Activated effector memory CD4-positive, alpha-beta T cell treated with Interleukin-2 at 50 U/mL for 16 hours (primary cell): Measurements from ENCODE around the gene PDP2.

Experiments
- DNase-seq: peaks from one replicate; pipeline ENCODE4 v3.0.0-alpha.2; 2020

PDP2 gene, protein sequence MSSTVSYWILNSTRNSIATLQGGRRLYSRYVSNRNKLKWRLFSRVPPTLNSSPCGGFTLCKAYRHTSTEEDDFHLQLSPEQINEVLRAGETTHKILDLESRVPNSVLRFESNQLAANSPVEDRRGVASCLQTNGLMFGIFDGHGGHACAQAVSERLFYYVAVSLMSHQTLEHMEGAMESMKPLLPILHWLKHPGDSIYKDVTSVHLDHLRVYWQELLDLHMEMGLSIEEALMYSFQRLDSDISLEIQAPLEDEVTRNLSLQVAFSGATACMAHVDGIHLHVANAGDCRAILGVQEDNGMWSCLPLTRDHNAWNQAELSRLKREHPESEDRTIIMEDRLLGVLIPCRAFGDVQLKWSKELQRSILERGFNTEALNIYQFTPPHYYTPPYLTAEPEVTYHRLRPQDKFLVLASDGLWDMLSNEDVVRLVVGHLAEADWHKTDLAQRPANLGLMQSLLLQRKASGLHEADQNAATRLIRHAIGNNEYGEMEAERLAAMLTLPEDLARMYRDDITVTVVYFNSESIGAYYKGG

DNA sequence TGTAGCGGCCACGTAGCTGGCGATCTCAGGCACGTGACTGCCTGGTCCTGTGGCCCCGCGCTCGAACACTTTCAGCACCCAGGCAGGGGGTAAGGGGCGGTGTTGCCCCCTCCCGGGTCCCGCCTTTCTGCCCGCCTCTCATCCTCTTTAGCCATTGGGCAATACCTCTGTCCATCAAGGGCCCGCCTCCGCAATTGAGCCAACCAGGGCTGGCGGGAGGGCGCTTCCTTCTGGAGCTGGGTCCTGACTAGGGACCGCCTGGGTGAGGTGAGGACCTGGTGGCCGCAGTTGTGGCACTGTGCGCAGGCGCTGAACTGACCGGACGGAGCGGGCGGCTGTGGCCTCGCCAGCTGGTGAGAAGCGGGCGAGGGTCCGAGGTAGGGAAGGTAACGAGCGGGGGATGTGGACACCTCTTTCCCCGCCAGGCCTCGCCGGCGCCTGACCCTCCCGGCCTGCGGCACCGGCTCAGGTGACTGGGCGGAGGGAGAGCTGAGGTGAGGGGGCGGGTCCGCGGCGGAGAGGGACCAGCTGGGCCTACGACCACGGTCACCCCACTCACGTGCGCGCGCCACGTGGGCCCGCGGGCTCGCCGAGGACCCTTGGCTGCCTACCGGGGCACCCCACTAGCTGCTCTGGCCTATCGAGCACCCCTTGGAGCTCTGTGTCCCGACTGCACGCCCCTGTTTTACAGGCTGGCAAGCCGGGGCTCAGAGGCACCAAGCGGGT lies at the start of gene PDP2:
PDP2 (plus strand) TSS at position 228 of the 726 bp plus-strand sequence. CDS start 3,770 bp downstream, outside the sequence.
- peak; percentile 83 for DNase-seq

DNA sequence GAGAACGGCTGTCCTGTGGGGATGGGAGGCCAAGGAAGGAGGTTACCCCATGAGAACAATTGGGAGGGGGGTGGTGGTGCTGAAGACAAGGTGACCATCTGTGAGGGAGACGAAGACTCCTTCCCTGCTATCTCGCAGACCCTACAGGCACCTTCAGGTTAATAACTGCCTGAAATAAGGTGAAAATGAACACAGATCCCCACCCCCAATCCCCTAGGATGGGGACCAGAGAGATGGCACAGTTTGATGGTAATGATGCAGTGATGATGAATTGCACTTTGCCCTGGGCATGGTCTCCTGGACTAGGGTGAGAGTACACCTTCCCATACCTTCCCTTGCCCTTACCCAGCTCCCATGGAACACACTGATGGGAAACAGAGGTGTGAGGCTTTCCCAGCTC lies 48.1 kb upstream of the PDP2 start:
- DNase-seq: no peak

DNA sequence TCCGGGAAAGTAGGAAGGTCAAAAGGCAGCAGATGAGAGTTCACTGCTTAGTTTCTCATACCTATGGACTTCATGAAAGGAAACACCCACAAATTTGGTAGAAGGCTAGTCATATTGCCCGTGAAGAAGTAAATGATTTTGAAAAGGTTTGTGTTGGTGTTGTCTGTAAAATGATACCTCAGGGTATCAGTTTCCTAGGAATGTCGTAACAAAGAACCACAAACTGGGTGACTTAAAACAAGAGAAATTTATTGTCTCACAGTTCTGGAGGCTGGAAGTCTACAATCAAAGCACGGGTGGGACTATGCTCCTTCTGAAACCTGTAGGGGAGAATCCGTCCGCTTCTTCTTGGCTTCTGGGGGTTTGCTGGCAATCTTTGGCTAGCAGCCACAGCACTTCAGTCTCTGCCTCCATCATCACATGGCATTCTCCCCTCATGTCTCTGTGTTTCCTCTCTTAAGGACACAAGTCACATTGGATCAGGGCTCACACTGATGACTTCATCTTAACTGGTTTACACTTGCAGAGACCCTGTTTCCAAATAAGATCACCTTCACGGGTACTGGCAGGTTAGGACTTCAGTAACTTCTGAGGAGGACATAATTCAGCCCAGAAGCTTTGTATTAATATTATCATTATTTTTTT lies 47.5 kb upstream of the PDP2 start:
- no peak for DNase-seq

DNA sequence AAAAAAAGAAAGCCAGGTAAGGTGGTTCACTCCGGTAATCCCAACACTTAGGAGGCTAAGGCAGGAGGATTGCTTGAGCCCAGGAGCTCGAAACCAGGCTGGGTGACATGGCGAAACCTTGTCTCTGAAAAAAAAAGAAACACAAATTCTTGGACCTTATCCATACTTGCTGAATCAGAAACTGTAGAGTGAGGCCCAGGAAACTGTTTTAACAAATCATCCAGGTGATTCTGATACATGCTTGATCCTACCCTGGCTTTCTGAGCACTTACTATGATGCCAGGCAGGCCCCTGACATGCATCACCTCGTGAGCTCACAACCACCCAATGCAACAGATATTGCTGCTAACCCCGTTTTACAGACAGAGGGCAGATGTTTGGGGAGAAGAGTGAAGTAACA lies 45.6 kb upstream of the PDP2 start:
- no peak for DNase-seq

DNA sequence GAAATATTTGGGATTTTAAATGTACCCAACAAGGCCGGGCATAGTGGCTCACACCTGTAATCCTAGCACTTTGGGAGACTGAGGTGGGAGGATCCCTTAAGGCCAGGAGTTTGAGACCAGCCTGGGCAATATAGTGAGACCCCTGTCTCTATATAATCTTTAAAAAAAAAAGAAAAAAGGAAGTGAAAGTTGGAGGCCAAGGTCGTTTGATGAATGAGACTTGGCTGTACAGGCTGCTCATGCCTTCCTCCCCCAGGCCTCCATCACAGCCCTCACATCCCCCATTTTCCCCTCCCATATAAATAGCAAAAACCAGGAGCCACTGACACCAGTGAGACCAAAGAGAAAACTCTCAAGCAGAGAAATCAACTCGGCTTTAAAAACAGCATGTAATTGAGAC lies 39.4 kb upstream of the PDP2 start:
- DNase-seq: no peak

DNA sequence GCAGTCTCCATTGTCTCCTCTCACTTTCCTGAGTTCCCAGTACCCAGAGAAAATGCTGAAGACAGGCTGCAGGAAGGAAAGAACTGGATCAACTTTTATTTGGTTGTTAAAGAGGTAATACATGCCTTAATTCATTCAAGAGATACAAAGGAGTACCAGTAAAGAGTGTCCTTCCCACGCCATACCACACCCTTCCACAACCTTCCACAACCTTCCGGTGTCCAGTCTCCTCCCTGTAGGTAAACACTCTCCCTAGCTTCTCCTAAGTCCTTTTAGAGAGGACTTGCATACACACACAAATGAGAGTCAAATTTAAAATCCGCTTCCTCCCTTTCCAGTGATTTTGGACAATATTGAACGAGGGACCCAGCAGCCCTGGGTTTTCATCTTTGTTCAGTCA lies 38.9 kb upstream of the PDP2 start:
- DNase-seq: no peak

DNA sequence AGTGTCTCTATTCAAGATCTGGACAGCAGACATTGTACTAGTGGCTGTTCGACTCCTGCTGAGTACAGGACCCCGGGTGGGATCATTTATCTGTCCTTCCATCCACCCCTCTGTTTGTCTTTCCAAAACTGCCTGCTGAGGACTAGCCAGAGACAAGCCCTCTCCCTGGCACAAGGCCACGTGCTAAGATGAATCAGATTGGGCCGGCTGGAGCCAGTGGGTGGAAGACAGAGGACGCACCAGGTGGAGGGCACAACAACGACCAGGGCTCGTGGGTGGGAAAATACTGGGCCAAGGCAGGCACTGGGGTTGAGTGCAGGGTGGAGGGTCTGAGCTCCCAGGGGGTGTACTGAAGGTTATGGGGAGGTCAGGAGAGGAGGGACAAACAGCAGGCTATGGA lies 37.5 kb upstream of the PDP2 start:
- no peak for DNase-seq

DNA sequence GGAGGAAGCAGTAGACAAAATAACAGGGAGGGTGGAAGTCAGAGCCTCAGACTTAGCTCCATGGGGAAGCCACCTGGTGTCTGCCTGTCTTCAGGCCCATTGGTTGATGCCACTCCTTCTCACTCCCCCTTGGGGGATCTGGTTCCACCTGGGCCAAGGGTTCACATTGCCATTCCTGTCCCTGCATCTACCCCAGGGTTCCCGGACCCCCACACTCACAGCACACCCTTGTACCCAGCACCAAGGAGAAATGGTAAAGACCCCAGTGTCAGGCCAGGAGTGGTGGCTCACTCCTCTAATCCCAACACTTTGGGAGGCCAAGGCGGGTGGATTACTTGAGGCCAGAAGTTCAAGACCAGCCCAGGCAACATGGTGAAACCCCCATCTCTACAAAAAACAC lies 37.1 kb upstream of the PDP2 start:
- no peak for DNase-seq

DNA sequence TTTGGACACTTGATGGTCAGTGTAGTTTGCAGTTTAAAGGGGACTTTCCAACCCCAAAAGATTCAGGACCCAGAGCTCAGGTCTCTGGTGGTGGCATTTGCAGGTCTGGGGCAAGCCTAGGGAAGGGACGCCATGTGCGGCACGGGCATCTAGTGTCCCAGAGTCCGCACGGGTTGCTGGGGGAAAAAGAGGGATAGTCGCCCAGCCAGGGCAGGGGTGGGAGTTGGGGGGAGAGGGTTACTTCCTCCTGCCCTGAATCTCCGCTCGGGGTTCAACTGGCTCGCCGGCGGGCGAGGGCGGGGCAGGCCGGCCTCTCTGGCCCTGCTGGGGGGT lies 36.3 kb upstream of the PDP2 start:
- DNase-seq: no peak

DNA sequence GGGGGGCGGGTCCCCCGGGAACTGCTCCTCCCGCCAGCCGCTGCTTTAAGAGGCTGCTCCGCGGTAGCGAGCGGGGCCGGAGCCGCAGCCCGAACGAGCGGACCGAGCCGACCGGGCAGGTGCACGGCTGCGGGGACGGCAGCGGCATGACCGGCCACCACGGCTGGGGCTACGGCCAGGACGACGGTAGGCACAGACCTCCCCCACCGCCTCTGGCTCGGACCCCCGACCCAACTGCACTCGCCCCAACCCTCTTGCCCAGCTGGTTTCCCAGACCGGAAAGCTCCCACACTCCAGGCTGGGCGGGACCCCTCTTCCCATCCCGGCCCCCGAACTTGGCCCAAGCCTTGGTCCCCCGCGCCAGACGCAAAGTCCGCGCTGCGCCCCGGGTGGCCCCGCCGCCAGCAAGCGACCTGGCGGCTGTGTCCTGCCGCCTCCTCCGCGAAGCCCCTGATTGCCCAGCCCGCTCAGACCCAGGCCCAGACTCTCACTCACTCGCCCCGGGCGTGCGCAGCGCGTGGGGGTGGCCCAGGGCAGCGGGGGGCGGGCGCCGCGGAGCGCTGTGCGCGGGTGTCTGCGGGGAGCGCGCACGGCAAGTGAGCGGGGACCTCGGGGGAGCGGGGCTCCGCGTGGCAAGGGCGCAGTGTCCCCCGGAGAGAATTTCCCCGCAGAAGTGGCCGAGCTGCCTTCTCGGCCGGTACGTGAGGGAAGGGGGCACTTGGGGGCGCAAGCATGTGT lies 35.8 kb upstream of the PDP2 start, which contains the start of gene CA7:
CA7 (plus strand) TSS at position 73 of the 738 bp plus-strand sequence; CDS start at position 147, 74 bp downstream.
- DNase-seq: no peak

DNA sequence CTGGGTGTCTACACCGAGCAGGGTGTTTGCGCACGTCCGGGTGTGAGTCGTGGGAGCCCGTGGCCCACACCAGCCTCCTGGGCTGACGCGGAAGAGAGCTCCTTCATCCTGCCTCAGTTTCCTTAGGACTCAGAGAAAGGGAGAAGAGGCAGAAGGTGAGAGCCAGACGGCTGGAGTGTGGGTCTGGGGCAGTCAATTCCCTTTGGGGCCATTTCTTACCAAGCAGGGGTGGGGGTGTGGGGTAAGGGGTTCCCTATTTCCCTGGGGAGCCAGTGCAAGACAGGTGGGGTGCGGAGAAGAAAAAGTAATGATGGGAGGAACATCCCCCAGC lies 35.3 kb upstream of the PDP2 start:
- DNase-seq: no peak

DNA sequence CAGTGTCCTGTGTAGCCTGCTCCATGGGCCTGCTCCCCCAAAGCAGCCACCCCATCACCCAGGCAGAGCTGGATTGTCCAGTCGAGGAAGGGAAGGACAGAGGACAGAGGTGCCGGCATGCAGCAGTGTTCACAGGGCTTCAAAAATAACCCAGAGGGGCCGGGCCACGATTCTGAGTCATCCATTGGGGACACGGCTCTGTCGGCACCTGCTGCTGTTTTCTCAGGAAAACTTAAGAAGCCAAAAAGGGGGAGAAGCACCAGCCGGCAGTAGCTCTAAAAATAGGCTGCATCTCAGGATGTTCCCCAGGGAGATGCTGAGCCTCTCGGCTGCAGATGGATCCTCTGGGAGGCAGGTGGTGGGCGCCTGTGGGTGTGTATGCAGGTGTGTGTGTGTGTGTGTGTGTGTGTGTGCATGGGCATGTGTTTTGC lies 34.5 kb upstream of the PDP2 start:
- no peak for DNase-seq

DNA sequence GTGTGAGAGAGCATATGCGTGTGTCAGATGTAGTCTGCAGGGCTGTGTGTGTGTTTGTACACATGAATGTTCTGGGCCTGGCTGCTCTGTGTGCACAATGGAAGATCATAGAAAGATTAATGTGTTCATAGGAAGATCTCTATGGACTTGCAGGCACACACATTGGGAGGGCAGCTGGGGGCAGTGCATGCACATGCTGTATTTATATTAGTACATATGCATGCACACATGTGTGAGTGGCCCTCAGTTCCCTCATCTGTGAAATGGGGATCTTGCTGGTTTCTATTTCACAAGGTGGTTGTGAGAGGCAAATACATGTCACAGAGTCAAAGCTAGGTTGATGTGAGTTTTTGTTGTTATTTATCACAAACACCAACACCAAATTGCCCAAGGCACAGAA lies 34.0 kb upstream of the PDP2 start:
- no peak for DNase-seq

DNA sequence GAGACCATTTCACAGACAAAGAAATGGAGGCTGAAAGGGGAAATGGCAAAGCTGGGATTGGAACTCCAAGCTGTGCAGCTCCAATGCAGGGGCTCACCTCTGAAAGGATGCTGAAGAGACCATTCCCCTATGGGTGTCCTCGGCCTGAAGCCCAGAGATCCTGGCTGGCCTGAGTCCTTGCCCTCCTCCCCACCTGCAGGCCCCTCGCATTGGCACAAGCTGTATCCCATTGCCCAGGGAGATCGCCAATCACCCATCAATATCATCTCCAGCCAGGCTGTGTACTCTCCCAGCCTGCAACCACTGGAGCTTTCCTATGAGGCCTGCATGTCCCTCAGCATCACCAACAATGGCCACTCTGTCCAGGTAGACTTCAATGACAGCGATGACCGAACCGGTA lies 33.5 kb upstream of the PDP2 start:
- DNase-seq: no peak

DNA sequence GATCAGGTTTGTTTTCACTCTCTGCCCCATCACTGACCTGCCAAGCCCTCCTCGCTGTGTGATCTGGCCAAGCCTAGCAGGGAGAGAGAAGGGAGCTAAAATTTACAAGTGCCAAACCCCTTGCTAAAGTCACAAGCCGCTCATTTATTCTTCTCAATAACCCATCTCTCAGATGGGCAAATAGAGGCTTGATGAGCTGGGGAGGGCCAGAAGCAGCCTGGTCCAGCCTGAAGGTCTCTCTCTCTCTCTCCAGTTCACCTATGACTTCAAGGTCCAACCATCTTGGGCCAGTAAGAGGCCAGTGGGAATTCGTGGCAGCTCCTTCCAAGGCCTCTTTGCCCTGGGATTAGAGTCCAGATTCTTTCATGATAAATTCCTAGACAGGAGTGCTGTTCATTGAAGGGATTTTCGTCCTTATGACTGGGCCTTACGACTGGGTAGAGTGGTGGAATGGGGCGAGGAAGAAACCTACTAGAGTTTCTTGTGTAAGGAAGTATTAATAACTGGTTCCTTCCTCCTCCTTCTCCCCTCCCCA lies 32.7 kb upstream of the PDP2 start:
- no peak for DNase-seq

DNA sequence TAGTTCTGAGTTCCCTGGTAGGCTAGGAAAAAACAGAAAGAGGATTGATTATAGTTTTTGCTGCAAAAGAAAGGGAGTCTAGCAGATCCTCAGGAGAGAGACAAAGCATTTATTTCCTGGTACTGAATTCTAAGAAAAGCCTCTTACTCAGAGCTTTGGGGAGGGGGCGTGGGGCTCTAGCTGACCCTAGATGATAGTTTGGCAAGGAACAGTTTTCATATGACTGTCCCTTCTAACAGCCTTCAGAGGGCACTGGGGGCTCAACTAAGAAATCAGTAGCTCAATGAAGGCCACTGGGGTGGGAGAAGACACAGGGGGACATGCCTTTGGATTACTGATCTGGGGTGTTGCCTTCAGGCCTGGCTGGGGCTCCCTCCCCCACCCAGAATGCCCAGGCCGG lies 32.1 kb upstream of the PDP2 start:
- no peak for DNase-seq

DNA sequence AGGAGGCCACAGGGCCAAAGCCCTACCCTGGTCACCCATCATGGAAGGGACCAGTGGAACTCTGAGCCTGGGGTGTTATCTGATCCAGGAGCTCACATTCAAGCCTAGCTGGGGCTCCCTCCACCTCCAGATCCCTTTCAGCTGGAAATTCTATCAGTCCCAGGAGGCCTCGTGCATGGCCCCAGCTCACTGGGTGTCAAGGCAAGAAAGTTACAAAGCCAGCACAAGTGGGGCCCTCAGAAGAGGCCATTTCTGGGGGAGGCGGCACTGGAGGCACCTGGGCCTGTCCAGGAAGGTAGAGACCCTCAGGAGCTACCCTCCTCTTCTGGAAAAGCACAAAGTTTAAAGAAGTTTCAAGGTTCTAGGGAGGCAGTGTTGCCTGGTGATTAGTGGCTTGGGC lies 31.3 kb upstream of the PDP2 start:
- no peak for DNase-seq

DNA sequence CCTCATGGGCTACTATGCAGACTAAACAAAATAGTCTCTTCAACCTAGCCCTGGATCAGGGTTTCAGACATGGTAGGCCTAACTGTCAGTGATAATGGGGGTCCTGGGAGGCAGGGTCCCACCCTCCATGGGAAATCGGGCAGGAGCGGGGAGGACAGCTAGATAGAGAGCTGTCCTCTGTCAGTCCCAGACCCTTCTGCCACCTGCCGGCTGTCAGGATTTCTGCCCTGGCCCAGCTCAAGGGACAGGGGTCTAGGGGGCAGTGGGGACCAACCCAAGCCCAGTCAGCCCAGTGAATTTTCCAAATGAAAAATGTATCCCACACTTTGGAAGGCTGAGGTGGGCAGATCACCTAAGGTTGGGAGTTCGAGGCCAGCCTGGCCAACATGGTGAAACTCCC lies 30.8 kb upstream of the PDP2 start:
- DNase-seq: no peak

DNA sequence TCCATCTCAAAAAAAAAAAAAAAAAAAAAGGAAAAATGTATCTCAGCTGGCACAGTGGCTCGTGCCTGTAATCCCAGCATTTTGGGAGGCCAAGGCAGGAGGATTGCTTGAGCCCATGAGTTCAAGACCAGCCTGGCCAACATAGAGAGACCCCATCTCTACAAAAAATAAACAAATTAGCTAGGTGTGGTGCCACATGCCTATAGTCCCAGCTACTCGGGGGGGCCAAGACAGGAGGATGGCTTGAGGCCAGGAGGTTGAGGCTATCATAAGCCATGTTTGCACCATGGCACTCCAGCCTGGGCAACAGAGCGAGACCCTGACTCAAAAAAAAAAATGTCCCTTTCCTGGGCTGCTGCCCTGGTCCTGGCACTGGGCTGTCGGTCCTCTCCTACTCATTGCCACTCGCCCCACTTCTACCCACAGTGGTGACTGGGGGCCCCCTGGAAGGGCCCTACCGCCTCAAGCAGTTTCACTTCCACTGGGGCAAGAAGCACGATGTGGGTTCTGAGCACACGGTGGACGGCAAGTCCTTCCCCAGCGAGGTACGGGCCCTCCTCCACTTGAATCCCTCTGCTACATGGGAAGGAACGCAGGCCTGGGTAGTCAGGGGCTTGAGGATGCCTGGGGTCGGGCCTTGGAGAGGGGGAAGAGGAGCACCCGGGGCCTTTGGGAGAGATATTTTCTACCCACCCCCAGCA lies 30.1 kb upstream of the PDP2 start:
- no peak for DNase-seq

DNA sequence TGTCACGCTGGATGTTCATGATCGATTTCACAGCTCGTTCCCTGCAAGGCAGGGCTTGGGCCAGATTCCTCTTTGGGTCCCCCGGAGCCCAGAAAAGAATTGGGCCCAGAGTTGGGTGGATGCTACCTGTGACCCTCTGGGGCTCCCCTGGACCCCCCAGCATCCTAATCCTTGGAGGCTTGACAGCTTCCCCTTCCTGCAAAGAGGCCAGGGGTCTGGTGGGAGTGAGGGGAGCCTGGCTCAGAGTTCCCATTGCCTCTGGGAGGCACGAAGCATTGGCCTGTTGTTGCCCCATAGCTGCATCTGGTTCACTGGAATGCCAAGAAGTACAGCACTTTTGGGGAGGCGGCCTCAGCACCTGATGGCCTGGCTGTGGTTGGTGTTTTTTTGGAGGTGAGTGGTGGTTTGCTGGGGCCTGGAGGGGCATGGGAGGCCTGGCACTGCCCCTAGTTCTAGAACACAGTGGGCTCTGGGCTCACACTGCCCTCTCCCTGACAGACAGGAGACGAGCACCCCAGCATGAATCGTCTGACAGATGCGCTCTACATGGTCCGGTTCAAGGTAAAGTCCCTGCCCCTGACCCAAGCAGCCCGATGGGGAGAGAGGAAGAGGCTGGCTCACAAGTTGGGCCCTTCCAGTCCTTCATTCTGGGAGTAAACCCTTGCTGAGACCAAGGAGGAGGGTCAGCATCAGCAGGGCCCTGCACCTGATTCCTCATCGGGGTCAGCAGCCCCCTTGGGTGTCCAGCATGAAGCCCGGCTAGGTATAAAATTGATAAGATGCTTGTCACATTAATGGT lies 28.9 kb upstream of the PDP2 start:
- no peak for DNase-seq
